A549 (cell line): ENCODE results near the gene SNX11. TPM values are rescaled to one million over a fixed set of nuclear protein-coding genes. Genes with fewer than 3 reads are reported as not detected.

Source experiments
- ATAC-seq, 2 experiments: fragments of 200-7000 bp in 1 of 2; fragments of >200 bp in 1 of 2; cut with Nextera tagmentation in 1 of 2; cut with Tn5 transposase in 1 of 2; 3 replicates each; pipeline versions ENCODE4 v1.8.0 to v1.9.1; 2018 to 2020; ENCODE audit warnings: mild to moderate bottlenecking in 1 of 2, moderate library complexity in 1 of 2
- CTCF ChIA-PET: fragments of 300-600 bp; sonication (Branson Sonifier 250); formaldehyde crosslinking; extraction: SDS; loops from one replicate; lab custom pipeline; 2021; ENCODE audit warnings: antibody characterized with exemption, inconsistent platforms; lab: Yijun Ruan, JAX
- POLR2A ChIA-PET: fragments of 350-600 bp; formaldehyde crosslinking; extraction: SDS; loops from one replicate; lab custom pipeline; 2021; ENCODE audit warnings: antibody characterized with exemption, inconsistent platforms; lab: Yijun Ruan, JAX
- DNase-seq, 2 experiments: peaks; one replicate each; pipeline versions ENCODE4 v3.0.0 to v3.0.0-alpha.2; 2011 to 2016; ENCODE audit warnings: low read depth in 1 of 2, low spot score in 1 of 2
- FAIRE-seq: peaks from 2 replicates; lab custom pipeline; 2011; peaks lifted over from hg19 to GRCh38; lab: Jason Lieb, UNC
- H3K27ac ChIP-seq, 2 experiments: fragments of >200 bp; sonication (Bioruptor Twin); formaldehyde crosslinking; 3 replicates each; pipeline ENCODE4 v1.5.1; 2016 to 2017
- H3K4me1 ChIP-seq: fragments of >200 bp; sonication (Bioruptor Twin); formaldehyde crosslinking; 3 replicates; pipeline ENCODE4 v1.6.1; 2016
- H3K4me2 ChIP-seq: fragments of >200 bp; sonication (Bioruptor Twin); formaldehyde crosslinking; 3 replicates; pipeline ENCODE4 v1.6.1; 2016
- H3K4me3 ChIP-seq: fragments of >200 bp; sonication (Bioruptor Twin); formaldehyde crosslinking; 3 replicates; pipeline ENCODE4 v1.5.1; 2016
- H3K9me3 ChIP-seq: fragments of >200 bp; sonication (Bioruptor Twin); formaldehyde crosslinking; 3 replicates; pipeline ENCODE4 v1.6.1; 2016
- ATOH8 ChIP-seq: fragments of 250-450 bp; sonication (Bioruptor Pico); IDR thresholded peaks from 2 replicates; pipeline ENCODE4 v1.5.0; 2020; ENCODE audit warnings: low read depth, mild to moderate bottlenecking, moderate library complexity
- BHLHE40 ChIP-seq: IDR thresholded peaks from 2 replicates; pipeline ENCODE4 v1.6.1; 2012; ENCODE audit warnings: low read depth, low read length, inconsistent platforms
- CBX2 ChIP-seq: fragments of 200-600 bp; sonication (generic); IDR thresholded peaks from 2 replicates; pipeline ENCODE4 v1.6.1; 2016; ENCODE audit warnings: low read depth, mild to moderate bottlenecking, borderline replicate concordance
- E2F6 ChIP-seq: IDR thresholded peaks from 2 replicates; pipeline ENCODE4 v1.6.1; 2012; ENCODE audit warnings: low read depth, borderline replicate concordance
- EP300 ChIP-seq, 2 experiments: fragments of >200 bp; sonication (Bioruptor Twin); formaldehyde crosslinking; IDR thresholded peaks; 2 replicates in 1 of 2; 3 replicates in 1 of 2; pipeline ENCODE4 v1.6.1; 2016 to 2017
- FOSL2 ChIP-seq, 2 experiments: fragments of 450-650 bp in 1 of 2; fragments of >200 bp in 1 of 2; sonication (Bioruptor Twin) in 1 of 2; formaldehyde crosslinking; IDR thresholded peaks; 2 replicates each; pipeline versions ENCODE4 v1.5.0 to v1.6.1; 2016 to 2020; ENCODE audit warnings: mild to moderate bottlenecking in 1 of 2, moderate library complexity in 1 of 2
- HES2 ChIP-seq: fragments of >200 bp; sonication (Bioruptor Twin); formaldehyde crosslinking; IDR thresholded peaks from 2 replicates; pipeline ENCODE4 v1.6.1; 2016
- JUNB ChIP-seq: fragments of >200 bp; sonication (Bioruptor Twin); formaldehyde crosslinking; IDR thresholded peaks from 2 replicates; pipeline ENCODE4 v1.6.1; 2016
- MAX ChIP-seq: IDR thresholded peaks from 2 replicates; pipeline ENCODE4 v1.6.1; 2012
- MYC ChIP-seq: IDR thresholded peaks from 2 replicates; pipeline ENCODE4 v1.6.1; 2012; ENCODE audit warnings: mild to moderate bottlenecking, inconsistent platforms, low read length, improper control_type of control experiment, borderline replicate concordance
- NFE2L2 ChIP-seq: fragments of 150-350 bp; conservative IDR thresholded peaks from 2 replicates; pipeline ENCODE4 v1.6.1; 2014; ENCODE audit warnings: low read length
- NPAS2 ChIP-seq: fragments of 250-450 bp; sonication (Bioruptor Pico); IDR thresholded peaks from 2 replicates; pipeline ENCODE4 v1.8.0; 2022; ENCODE audit warnings: mild to moderate bottlenecking, moderate library complexity, borderline replicate concordance
- PBX3 ChIP-seq: IDR thresholded peaks from 2 replicates; pipeline ENCODE4 v1.6.1; 2012
- POLR2A ChIP-seq: IDR thresholded peaks from 2 replicates; pipeline ENCODE4 v1.6.1; 2012; ENCODE audit warnings: mild to moderate bottlenecking, low read length
- RARB ChIP-seq: fragments of 250-450 bp; sonication (Bioruptor Pico); IDR thresholded peaks from 2 replicates; pipeline ENCODE4 v1.8.0; 2021; ENCODE audit warnings: mild to moderate bottlenecking, moderate library complexity
- REST ChIP-seq: fragments of 200-600 bp; sonication (generic); IDR thresholded peaks from 2 replicates; pipeline ENCODE4 v1.6.1; 2016; ENCODE audit warnings: antibody characterized with exemption, mild to moderate bottlenecking, moderate library complexity
- SREBF2 ChIP-seq: fragments of 450-650 bp; IDR thresholded peaks from 2 replicates; pipeline ENCODE4 v1.6.1; 2014; ENCODE audit warnings: mild to moderate bottlenecking, moderate library complexity
- TP53 ChIP-seq: fragments of 250-450 bp; sonication (Bioruptor Pico); IDR thresholded peaks from 2 replicates; pipeline ENCODE4 v1.5.0; 2021; ENCODE audit warnings: mild to moderate bottlenecking, moderate library complexity
- ZC3H11A ChIP-seq: fragments of 450-650 bp; IDR thresholded peaks from 2 replicates; pipeline ENCODE4 v1.6.1; 2014; ENCODE audit warnings: antibody characterized with exemption, mild to moderate bottlenecking
- ZNF302 ChIP-seq: fragments of 250-450 bp; sonication (Bioruptor Pico); IDR thresholded peaks from 2 replicates; pipeline ENCODE4 v1.9.0; 2021; ENCODE audit warnings: inconsistent platforms, mild to moderate bottlenecking, moderate library complexity
- WGBS: methylation state at CpG from one replicate; pipeline ENCODE4 v1.1.6; 2017; ENCODE audit errors: missing lambda C conversion rate; 5-methylcytosine and 5-hydroxymethylcytosine counted together
- polyA plus RNA-seq, 4 experiments: library from polyadenylated mRNA; depleted of rRNA in 3 of 4; stranded (reverse); fragments of >200 nt; fragmentation: RNase III in 1 of 4; extraction: RNeasy Plus Mini Kit Qiagen cat#74134 plus additional on column Dnase treatment in 1 of 4; gene quantifications; 2 replicates in 3 of 4; 3 replicates in 1 of 4; pipeline ENCODE4 v1.2.3, GENCODE V29; 2011 to 2017

SNX11 gene
- polyA plus RNA-seq, 2 of the 4 experiments (the other 2 are of a cell fraction) = 22.3 to 28.4 TPM

- TF ChIP-seq HES2 = no peak
- TF ChIP-seq, all 56 proteins: peak for 0
These were observed 18.9 kb downstream of the SNX11 start (continued) for GRCh38 chr17:48126532-48126850.

GRCh38 chr17:48127371-48128051, 19.9 kb downstream of the SNX11 start:
- TF ChIP-seq BHLHE40 (no peak), TP53 (CRISPR knock-in tag) (no peak), NPAS2 (CRISPR knock-in tag) (no peak), MAX (peak; percentile 52; the same call in 1 of the 2 replicates), CBX2 (no peak), EP300 (IDR thresholded peaks at IDR 0.05) (no peak), FOSL2 (IDR thresholded peaks at IDR 0.05) (0 out of 2 replicates have a peak, but pooled peaks have one; percentile 20), FOSL2 (CRISPR knock-in tag; IDR thresholded peaks at IDR 0.05) (peak; percentile 72), RARB (CRISPR knock-in tag) (no peak), REST (no peak), ZNF302 (no peak), NFE2L2 (no peak), ATOH8 (CRISPR knock-in tag) (no peak)
- peak; percentile 61 to 81 for DNase-seq
- Histone ChIP-seq H3K4me2 (peak overlapping the region; percentile 49), H3K4me1 (peaks cover 12% of the 10 kb centered on the region), H3K27ac (peak overlapping the region; percentile 17 to 55; a peak in 4 of 6 replicates), H3K9me3 (no peaks in the 10 kb centered on the region), H3K4me3 (no peak overlapping the region)
- FAIRE-seq = no peak
- WGBS = 52% methylated on average over 9 of the region's 9 CpGs
- CTCF ChIA-PET = interaction anchor here (0.6 to 14.2 kb wide), 6 partner anchors 19 to 130 kb away, joined by 3 to 196 read pairs (median 30); no protein-coding TSS in a partner anchor
- ATAC-seq = peak; percentile 70
- POLR2A ChIA-PET = interaction anchor here (0.8 kb wide), 1 partner anchor 79 kb away, joined by 4 read pairs; the partner anchor contains the start of gene NFE2L1

GRCh38 chr17:48128400-48128799, 20.8 kb downstream of the SNX11 start:
- Histone ChIP-seq H3K9me3 (no peaks in the 10 kb centered on the region), H3K4me3 (no peak overlapping the region), H3K27ac (no peak overlapping the region), H3K4me1 (peaks cover 12% of the 10 kb centered on the region)
- FAIRE-seq (no peak), DNase-seq (no peak), ATAC-seq (no peak)
- CTCF ChIA-PET = interaction anchor here (1.9 to 14.2 kb wide), 5 partner anchors 11 to 100 kb away, joined by 5 to 196 read pairs (median 52); no protein-coding TSS in a partner anchor
- WGBS = 67% methylated on average over 5 of the region's 5 CpGs
- TF ChIP-seq SREBF2 (no peak), JUNB (no peak), E2F6 (no peak), MYC (no peak), ZC3H11A (no peak), PBX3 (no peak), POLR2A (no peak), ATOH8 (CRISPR knock-in tag) (no peak)
- TF ChIP-seq, all 56 proteins: peak for 0
- POLR2A ChIA-PET = no interaction called here
- no peak overlapping the region for H3K4me2 ChIP-seq
